ENCODE data around the gene SEC23B. TPM values are rescaled to one million over a fixed set of nuclear protein-coding genes. Genes with fewer than 3 reads are reported as not detected.

Gene SEC23B
- total and polyA plus RNA-seq, 2 of the 4 experiments (the other 2 are of a cell fraction) = 51.5 to 78.9 TPM

- Histone ChIP-seq H4K20me1 (ENCODE audit: insufficient read depth, low read length) (no peaks in the 10 kb centered on the region), H4K5ac (ENCODE audit: low read depth, low read length) (peak within 1 kb of the TSS; percentile 72), H3K4me2 (ENCODE audit: low read depth, low read length) (peak within 1 kb of the TSS; percentile 98), H4K8ac (ENCODE audit: low read depth in 2 of 2, low read length in 2 of 2) (peak within 1 kb of the TSS; percentile 96 to 97), H3K9me3 (ENCODE audit: control insufficient read depth, insufficient read depth, low read length) (no peaks in the 10 kb centered on the region), H2BK15ac (ENCODE audit: low read depth, low read length) (peak within 1 kb of the TSS; percentile 100), H3K27ac (ENCODE audit: insufficient read depth, low read length) (peak within 1 kb of the TSS; percentile 85), H3K18ac (ENCODE audit: low read depth, low read length) (peak within 1 kb of the TSS; percentile 65), H2BK20ac (ENCODE audit: low read depth, low read length) (peak within 1 kb of the TSS; percentile 55), H2AK9ac (replicated peaks; ENCODE audit: low read depth, low read length, poor library complexity) (peak within 1 kb of the TSS; percentile 92), H2AK5ac (ENCODE audit: low read depth, low read length) (no peak within 1 kb of the TSS), H3K27me3 (ENCODE audit: control insufficient read depth, insufficient read depth, low read length) (no peaks in the 10 kb centered on the region), H3K4me3 (ENCODE audit: insufficient read depth, low read depth, low read length) (peak within 1 kb of the TSS; percentile 75), H2BK120ac (ENCODE audit: low read depth, low read length) (peak within 1 kb of the TSS; percentile 95), H2AFZ (replicated peaks; ENCODE audit: low read length, poor library complexity) (peak within 1 kb of the TSS; percentile 96), H3K79me1 (ENCODE audit: low read depth in 1 of 2, low read length in 2 of 2) (peaks cover 15 to 30% of the 10 kb centered on the region in 2 experiments), H3K9ac (ENCODE audit: low read depth, low read length) (peak within 1 kb of the TSS; percentile 86), H3K4me1 (ENCODE audit: control insufficient read depth, insufficient read depth, low read length) (peaks cover 1% of the 10 kb centered on the region; the same call in 1 of the 2 replicates), H3K23ac (ENCODE audit: low read depth, low read length) (peak within 1 kb of the TSS; percentile 90; the same call in 1 of the 2 replicates), H3K56ac (ENCODE audit: extremely low read depth, insufficient read depth, low read length) (peak within 1 kb of the TSS; percentile 100), H2BK5ac (ENCODE audit: low read depth, low read length, poor library complexity, severe bottlenecking) (peak within 1 kb of the TSS; percentile 93), H3K9me1 (ENCODE audit: insufficient read depth, low read length) (no peaks in the 10 kb centered on the region), H3K36me3 (ENCODE audit: control insufficient read depth, insufficient read depth, low read length) (peaks cover 4% of the 10 kb centered on the region), H3K4ac (ENCODE audit: low read depth, low read length) (peak within 1 kb of the TSS; percentile 94), H3K14ac (replicated peaks; ENCODE audit: low read depth, low read length) (peak within 1 kb of the TSS; percentile 98), H4K91ac (ENCODE audit: insufficient read depth, low read depth, low read length) (peak within 1 kb of the TSS; percentile 100)
- ChIA-PET POLR2A (ENCODE audit: unreplicated experiment) (interaction anchor here (0.6 to 1.8 kb wide), 2 partner anchors 21 to 40 kb away, joined by 4 to 6 read pairs; no protein-coding TSS in a partner anchor), CTCF (interaction anchor here (1.0 kb wide), 1 partner anchor 191 kb away, joined by 3 read pairs; no protein-coding TSS in a partner anchor)
- 2% methylated on average over 13 of the region's 57 CpGs; no CpG with 5 or more reads in 1 of the 2 experiments for WGBS, 2 experiments (ENCODE audit: extremely low coverage in 2 of 2, insufficient read length in 1 of 2)
- peak; percentile 94 for DNase-seq
- TF ChIP-seq MAFK (IDR thresholded peaks at IDR 0.05; ENCODE audit: low read depth, low read length) (no peak), RFX5 (IDR thresholded peaks at IDR 0.05; ENCODE audit: low read depth, low read length) (no peak), BHLHE40 (IDR thresholded peaks at IDR 0.05; ENCODE audit: low read depth, low read length) (no peak), MAZ (IDR thresholded peaks at IDR 0.05; ENCODE audit: borderline replicate concordance, low read depth, low read length) (no peak), CEBPB (IDR thresholded peaks at IDR 0.05; ENCODE audit: low read depth, low read length) (no peak), SMC3 (IDR thresholded peaks at IDR 0.05; ENCODE audit: low read depth, low read length) (0 out of 2 replicates have a peak, but pooled peaks have one; percentile 2), POLR2A (IDR thresholded peaks at IDR 0.05; ENCODE audit: low read depth, low read length) (peak; percentile 56; the same call in 1 of the 2 replicates), USF2 (IDR thresholded peaks at IDR 0.05; ENCODE audit: low read depth, low read length) (no peak), RCOR1 (IDR thresholded peaks at IDR 0.05; ENCODE audit: insufficient replicate concordance, low read length) (peak; percentile 18), MXI1 (IDR thresholded peaks at IDR 0.05; ENCODE audit: borderline replicate concordance, low read depth, low read length) (peak; percentile 72)
- intact Hi-C loops (cut with micrococcal nuclease) (loop anchor here (1.0 to 10.0 kb wide), 3 partner anchors 40 to 162 kb away; partner anchors contain the start of gene SEC23B), in situ Hi-C loops (cut with MboI; ENCODE audit: low sequenced_read_pairs) (no loop called here), dilution Hi-C loops (cut with HindIII; ENCODE audit: low sequenced_read_pairs, unreplicated experiment) (no loop called here)
- no TSS peak for BruUV-seq (replicated peaks)
- ATAC-seq (ENCODE audit: low read depth) = peak; percentile 100
Measured at GRCh38 chr20:18466894-18467730, 40.6 kb upstream of the SEC23B start, which contains the start of the genes DZANK1 and POLR3F. DZANK1 (minus strand) TSS chr20:18467030; CDS start chr20:18465358, 1,672 bp downstream. POLR3F (plus strand) TSS chr20:18467390; CDS start chr20:18467507, 117 bp downstream.

All from IMR-90 (cell line).